SHP77 treated with DMSO at 0.1 percent for 48 hours (cell line): Measurements from ENCODE around the gene TUB.

ENCODE experiments used
- DNase-seq: peaks from one replicate; lab custom pipeline; 2025; lab: John Stamatoyannopoulos, UW

TUB gene

DNA sequence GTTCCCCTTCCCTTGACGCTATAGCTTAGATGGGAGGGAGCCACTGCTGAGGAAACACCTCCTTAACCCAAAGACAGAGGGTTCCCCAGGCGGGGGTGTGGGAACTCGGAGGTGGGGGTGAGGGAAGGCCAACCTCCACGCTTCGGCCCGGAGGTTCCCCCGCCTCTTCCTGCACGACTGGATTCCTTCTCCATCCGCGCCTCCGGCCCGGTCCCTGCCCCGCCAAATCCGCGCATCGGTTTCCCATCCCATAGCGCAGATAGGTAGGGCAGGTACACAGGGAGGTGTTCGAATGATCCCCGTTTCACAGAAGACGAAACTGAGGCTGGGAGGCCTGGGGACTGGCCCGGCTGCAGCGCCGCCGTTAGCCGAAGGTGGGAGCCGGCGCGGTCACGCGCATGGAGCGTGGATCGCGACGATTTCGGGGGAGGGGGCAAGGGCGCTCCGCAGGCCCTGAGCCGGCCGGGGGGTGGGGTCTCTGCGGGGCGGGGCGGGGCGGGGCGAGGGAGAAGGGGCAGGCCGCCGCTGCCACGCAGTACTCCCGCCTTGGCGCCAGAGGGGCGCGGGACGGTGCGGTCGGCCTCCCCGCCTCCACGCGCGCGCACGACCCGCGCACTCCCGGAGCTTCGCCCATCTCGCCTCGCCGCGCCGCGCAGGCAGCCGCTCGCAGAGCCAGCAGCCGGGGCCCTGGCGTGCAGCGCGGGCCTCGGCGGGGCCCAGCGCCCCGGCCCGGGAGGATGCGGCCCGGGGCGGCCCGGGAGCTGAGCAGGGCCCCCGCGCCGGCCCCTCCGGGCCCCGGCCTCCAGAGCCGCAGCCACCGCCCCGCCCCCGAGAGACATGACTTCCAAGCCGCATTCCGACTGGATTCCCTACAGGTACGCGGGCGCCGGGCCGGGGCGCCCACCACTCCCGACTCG, at the start of gene TUB:
Gene TUB, plus strand, starts transcription at position 538 of the 917 bp plus-strand sequence. Its CDS starts 300 bp downstream, at position 838.
- no peak for DNase-seq

GRCh38 chr11:8031248-8032115, 49.5 kb upstream of the TUB start:
- DNase-seq = no peak

DNA sequence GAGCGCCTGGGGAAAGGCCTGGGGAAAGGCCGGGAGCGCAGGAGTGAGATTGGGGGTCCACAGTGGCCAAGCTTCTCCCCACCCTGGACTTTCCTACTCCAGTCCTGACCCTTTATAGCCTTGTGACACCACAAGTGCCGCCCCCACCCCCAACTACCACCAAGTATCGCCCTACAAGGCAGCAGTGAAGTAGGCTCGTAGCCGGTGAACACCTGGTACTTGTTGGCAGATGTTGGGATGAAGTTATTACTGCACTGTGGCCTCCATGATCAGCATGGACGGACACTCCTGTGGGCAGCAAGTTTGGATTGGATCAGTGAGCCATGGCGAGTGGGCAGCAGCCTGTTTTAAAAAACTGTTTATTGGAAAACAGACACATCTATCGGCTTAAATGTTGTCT, 48.9 kb upstream of the TUB start:
- no peak for DNase-seq

DNA sequence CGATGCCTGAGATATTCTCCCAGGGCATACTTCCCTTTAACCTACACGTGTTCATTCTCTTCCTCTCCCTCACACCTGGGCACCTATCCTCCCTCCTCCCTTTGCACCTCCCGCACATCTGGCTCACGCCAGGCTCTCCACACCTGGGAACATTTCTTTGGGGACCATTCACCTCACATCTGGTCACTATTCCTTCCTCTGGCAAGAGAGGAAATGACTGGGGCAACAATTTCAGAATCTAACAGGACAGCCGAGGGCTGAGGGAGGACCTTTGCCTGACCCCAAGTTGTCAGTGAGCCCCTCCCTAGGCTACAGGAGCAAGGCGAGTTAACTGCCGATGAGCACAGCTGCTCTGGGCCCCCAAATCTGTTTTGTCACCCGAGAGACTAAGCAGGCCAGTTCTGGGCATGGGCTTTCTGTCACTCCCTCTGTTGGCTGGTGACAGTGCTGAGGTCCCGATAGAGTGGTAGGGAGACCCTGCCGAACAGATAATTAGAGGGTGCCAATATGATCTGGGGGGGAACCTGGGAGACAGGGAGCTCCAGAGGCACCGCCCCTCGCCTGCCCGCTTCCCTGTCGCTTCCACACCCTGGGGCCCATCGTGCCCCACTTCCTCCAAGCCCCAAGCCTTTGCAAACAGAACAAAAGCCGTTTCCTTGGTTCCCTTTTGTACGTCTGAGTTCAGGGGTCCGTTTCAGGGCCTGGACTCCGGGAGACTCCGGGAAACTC, 48.3 kb upstream of the TUB start:
- no peak for DNase-seq

- DNase-seq = no peak
Measured at GRCh38 chr11:8033305-8034105, 47.5 kb upstream of the TUB start.

GRCh38 chr11:8034106-8034585, 46.9 kb upstream of the TUB start:
- no peak for DNase-seq

DNA sequence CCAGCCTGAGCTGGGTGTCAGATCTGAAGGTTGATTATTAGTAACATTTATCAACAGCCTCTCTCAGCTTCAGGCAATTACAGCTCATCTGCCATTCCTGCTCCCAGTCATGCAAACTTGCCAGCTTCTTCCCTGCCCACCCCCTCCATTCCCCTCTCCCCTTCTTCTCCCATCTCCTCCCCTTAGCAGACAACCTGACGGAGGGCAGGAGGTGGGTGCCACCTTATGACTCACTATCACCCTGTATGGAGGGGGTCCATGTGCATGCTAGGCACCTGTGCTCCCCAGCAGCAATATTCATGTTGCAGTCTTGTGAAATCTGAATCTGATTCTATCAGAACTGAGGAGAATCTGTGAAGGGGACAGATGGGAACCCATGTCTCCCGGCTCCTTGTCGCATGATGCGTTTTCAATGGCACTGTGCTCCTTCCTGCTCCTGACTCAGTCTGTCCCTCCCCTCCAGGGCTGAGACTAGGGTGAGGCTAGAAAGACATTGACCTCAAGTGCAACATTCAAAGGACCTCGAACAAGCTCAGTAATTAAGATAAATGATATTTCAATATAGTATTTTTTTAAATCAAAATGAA, 46.3 kb upstream of the TUB start:
- no peak for DNase-seq

DNA sequence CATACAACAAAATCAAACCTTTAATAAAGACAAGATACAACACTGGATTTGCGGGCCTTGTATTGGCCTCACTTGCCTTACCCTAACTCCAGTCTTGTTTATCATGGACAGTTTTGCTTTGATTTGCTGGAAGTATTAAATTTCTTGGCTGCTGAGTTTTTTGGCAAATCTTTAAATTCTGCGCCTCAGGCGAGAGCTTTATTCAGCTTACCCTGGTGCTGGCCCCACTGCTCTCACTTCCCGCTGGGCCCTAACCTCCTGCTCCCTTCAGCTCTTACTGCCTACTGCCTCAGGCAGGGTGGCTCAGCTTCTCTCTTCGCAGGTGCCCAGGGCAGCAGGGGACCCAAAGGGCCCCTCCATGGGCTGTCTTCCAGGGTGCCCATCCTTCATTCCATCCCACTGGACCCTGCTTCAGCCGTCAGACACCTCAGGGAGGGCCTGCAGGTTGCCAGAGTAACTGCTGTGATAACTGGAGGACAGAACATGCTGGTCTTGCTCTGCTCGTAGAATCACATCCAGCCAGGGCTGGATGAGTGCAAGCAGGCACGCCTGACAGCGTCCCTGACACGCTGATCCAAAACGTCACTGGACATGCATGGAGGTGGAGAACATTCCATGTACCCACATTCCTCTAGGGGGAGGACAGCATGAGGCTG, 45.7 kb upstream of the TUB start:
- no peak for DNase-seq

DNA sequence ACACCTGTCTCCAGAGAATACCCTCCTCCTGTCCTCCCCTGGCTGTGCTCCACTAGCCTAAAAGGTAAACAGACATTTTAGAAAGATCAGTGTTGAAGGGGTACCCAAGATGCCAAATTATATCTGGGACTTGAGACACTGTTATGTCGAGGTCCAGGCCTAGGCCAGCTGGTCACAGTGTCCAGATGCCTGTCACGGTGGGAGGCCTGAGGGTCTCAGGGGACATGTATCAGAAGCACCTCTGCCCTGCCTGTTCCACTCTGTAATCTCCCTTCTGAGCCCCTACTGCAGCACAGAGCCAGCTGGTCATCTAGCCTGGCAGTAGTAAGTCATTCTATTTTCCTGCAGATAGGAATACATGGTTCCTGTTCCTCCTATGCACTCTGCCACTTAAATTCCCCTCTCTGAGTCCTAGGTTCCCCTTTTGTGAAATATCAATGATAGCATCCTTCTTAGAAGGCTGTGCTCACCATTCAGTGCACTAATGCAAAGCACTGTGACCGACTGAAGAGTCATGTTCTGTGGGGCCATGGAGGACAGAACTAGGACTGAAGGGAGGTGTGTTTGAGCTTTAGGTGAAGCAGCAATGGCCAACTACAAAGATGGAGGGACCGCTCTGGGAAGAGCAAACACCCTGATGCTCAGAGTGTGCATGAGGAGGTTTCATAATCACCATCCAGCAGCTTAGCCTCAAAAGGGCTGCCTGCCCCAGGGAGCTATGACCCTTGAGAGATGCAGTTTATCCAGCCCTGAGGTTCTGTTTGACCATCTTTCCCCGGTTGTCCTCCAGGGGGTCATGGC, 44.8 kb upstream of the TUB start:
- no peak for DNase-seq

- DNase-seq = no peak
Measured at GRCh38 chr11:8036986-8037385, 44.0 kb upstream of the TUB start.

DNA sequence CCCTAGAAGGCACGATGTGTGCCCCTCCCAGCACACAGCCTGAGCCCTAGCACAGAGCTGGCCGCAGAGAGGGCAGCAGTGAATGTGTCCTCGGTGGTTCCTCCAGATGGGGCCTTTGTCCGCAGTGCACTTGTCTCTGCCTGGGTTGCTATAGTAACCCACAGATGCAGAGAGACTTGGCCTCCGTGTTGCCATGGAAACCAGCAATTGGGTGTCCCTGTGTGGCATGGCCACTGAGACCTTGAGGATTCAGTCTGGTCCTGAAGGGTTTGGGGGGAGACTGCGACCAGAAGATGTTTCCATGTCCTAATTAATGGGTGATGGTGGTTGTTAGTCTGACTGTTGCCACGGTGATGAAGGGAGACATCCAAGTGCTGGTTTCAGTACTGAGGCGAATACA, 42.6 kb upstream of the TUB start:
- no peak for DNase-seq

- DNase-seq = no peak
Measured at GRCh38 chr11:8038811-8039529, 42.0 kb upstream of the TUB start.

GRCh38 chr11:8039530-8040260, 41.3 kb upstream of the TUB start:
- DNase-seq = no peak

DNA sequence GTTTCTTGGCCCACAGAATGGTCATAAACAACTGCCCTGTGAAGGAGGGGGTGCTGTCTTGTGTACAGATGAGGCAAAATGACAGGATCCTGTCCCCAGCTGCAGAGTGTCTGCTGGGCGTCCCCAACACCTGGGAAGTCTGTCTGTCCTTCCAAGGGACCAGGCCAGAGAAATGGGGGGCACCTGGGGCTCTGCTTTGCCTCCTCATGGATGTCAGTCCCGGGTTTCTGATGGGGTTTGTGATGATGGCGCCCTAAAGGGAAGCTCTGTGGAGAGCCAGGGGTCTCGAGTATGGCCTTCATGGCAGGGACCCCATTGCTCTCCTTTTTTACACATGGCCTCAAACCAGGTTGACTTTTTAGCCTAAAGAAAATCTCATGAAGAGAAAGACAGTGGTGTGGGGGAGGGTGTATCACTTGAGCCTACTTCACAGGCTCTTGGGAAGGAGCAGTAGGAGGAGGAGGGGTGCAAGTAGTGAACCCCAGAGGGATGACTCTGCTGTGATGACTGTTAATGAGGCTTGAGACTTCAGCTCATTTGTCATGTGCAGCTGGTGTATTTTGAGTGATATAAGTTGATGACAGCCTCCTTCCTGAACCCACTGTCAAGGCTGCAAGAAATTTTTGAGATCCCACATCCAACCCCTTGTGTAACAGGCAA, 40.6 kb upstream of the TUB start:
- no peak for DNase-seq

DNA sequence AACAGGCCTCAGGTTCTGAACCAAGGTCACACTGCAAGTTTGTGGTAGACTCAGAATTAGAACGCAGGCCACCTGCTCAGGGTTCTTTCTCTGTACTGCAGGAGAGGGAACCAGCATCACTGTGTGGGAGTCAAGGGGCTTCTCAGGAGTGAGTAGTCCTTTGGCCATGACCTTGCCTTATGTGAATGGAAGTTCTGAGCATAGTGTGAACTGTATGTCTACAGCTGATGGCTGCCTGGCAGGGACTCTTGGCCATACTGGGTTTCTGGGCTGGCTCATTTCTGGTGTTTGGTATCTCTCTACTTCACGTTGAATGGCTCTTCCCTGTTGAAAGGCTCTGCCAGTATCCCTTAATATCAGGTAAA, 40.1 kb upstream of the TUB start:
- no peak for DNase-seq

- DNase-seq = no peak
Measured at GRCh38 chr11:8041576-8041975, 39.4 kb upstream of the TUB start.

GRCh38 chr11:8043756-8044155, 37.3 kb upstream of the TUB start:
- no peak for DNase-seq

GRCh38 chr11:8045839-8046238, 35.2 kb upstream of the TUB start:
- DNase-seq = no peak
